ENCODE measurements around the gene DDX4.
"Not testable (repeated sequence)": the region's sequence is repeated elsewhere in the genome, so short reads cannot be mapped to it uniquely, and the experiment has no call there.

DDX4 gene

GRCh38 chr5:55737793-55738192 lies at the start of gene DDX4:
Gene DDX4 (plus strand): TSS chr5:55738061. CDS start chr5:55738964, 903 bp downstream.
- DNase-seq = no peak

- no peak for DNase-seq
These were observed 46.4 kb upstream of the DDX4 start for GRCh38 chr5:55691265-55692105.

GRCh38 chr5:55692106-55692417 lies 45.8 kb upstream of the DDX4 start:
- DNase-seq = no peak

GRCh38 chr5:55692509-55692908 lies 45.4 kb upstream of the DDX4 start:
- no peak for DNase-seq

GRCh38 chr5:55694152-55694830 lies 43.6 kb upstream of the DDX4 start:
- DNase-seq = no peak

- DNase-seq = not testable (repeated sequence)
These were observed 41.2 kb upstream of the DDX4 start for GRCh38 chr5:55696704-55697103.

- no peak for DNase-seq
These were observed 38.7 kb upstream of the DDX4 start for GRCh38 chr5:55699041-55699688.

- no peak for DNase-seq
These were observed 37.1 kb upstream of the DDX4 start for GRCh38 chr5:55700745-55701144.

- DNase-seq = no peak
These were observed 36.3 kb upstream of the DDX4 start for GRCh38 chr5:55701462-55702103.

GRCh38 chr5:55702598-55703345 lies 35.1 kb upstream of the DDX4 start:
- no peak for DNase-seq

GRCh38 chr5:55706230-55706629 lies 31.6 kb upstream of the DDX4 start:
- DNase-seq = no peak

GRCh38 chr5:55708732-55709131 lies 29.1 kb upstream of the DDX4 start:
- no peak for DNase-seq

- DNase-seq = peak; percentile 5
These were observed 26.3 kb upstream of the DDX4 start for GRCh38 chr5:55711507-55712022.

- peak; percentile 95 for DNase-seq
These were observed 25.6 kb upstream of the DDX4 start, which contains the start of gene SLC38A9 for GRCh38 chr5:55712023-55712859. Gene SLC38A9 (minus strand): TSS chr5:55712324. CDS start chr5:55697958, 14,366 bp downstream.

- DNase-seq = no peak
These were observed 24.0 kb upstream of the DDX4 start for GRCh38 chr5:55713871-55714270.

- no peak for DNase-seq
These were observed 23.5 kb upstream of the DDX4 start for GRCh38 chr5:55714339-55714738.

GRCh38 chr5:55714749-55715148 lies 23.1 kb upstream of the DDX4 start:
- no peak for DNase-seq

GRCh38 chr5:55715519-55716078 lies 22.3 kb upstream of the DDX4 start:
- DNase-seq = no peak

GRCh38 chr5:55719026-55719425 lies 18.8 kb upstream of the DDX4 start:
- not testable (repeated sequence) for DNase-seq

GRCh38 chr5:55720188-55720703 lies 17.6 kb upstream of the DDX4 start:
- no peak for DNase-seq

GRCh38 chr5:55724281-55724680 lies 13.6 kb upstream of the DDX4 start:
- no peak for DNase-seq

Measured in activated CD4-positive, alpha-beta T cell treated with anti-CD3 and anti-CD28 coated beads for 48 hours (primary cell).